Measurements from ENCODE around the gene RFX1.
A peak's percentile ranks its signal among the peaks of the same experiment; 100 is the strongest.
"Not testable (repeated sequence)": the region's sequence is repeated elsewhere in the genome, so short reads cannot be mapped to it uniquely, and the experiment has no call there.

RFX1 gene

DNA sequence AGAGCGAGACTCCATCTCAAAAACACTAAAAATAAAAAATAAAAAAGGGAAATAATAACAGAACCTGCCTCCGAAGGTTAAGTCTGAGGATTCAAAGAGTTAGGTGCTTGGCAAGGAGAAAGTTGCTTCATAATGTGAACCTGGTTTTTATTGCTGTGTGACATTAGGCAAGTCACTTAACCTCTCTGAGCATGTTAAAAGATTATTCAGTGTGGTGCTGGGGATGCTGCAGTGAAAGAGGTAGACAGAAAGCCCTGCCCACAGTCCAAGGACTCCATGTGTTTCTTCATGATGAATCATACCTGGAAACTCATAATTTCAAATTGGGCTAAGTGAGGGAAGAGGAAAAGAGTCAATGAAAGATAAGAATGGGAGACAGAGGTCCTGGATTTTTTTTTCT, 27.8 kb upstream of the RFX1 start:
- H3K4me3 Mint-ChIP-seq, result peak overlapping the region; percentile 1
- no peaks in the 10 kb centered on the region for H3K9me3 Mint-ChIP-seq
- H3K4me1 Mint-ChIP-seq, result peaks cover 38% of the 10 kb centered on the region
- peak overlapping the region; percentile 32 for H3K27ac Mint-ChIP-seq
- H3K36me3 Mint-ChIP-seq, result peaks cover 2% of the 10 kb centered on the region
- H3K27me3 Mint-ChIP-seq, result no peaks in the 10 kb centered on the region

DNA sequence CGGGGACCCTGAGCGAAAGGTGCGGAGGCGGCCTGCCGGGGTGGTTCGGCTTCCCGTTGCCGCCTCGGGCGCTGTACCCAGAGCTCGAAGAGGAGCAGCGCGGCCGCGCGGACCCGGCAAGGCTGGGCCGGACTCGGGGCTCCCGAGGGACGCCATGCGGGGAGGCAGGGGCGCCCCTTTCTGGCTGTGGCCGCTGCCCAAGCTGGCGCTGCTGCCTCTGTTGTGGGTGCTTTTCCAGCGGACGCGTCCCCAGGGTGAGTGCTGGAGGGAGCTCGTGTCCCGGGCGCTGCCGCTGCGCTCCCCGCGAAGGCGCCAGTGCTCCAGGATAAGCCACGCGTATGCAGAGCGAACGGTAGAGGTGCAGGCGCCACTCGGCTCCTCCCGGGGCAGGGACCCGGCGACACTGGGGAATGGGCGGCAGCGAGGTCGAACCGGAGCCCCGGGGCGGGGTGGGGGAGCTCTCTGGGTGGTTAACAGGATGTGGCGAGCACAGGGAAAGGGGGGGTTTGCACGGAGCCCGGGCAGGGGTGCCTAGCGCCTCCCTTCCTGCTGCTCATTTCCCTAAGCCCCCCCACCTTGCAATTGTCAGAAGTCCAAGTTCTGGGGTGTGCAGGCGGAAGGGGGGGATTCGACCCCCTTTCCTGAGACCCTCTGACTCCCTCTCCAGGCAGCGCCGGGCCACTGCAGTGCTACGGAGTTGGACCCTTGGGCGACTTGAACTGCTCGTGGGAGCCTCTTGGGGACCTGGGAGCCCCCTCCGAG, 25.8 kb upstream of the RFX1 start, which contains the start of gene IL27RA:
Gene IL27RA, plus strand, starts transcription at position 44 of the 762 bp plus-strand sequence. Its CDS starts 111 bp downstream, at position 155.
- Mint-ChIP-seq H3K27me3 (no peaks in the 10 kb centered on the region), H3K4me3 (peak within 1 kb of the TSS; percentile 93), H3K27ac (peak within 1 kb of the TSS; percentile 92), H3K9me3 (no peaks in the 10 kb centered on the region), H3K36me3 (peaks cover 2% of the 10 kb centered on the region), H3K4me1 (peaks cover 35% of the 10 kb centered on the region)

DNA sequence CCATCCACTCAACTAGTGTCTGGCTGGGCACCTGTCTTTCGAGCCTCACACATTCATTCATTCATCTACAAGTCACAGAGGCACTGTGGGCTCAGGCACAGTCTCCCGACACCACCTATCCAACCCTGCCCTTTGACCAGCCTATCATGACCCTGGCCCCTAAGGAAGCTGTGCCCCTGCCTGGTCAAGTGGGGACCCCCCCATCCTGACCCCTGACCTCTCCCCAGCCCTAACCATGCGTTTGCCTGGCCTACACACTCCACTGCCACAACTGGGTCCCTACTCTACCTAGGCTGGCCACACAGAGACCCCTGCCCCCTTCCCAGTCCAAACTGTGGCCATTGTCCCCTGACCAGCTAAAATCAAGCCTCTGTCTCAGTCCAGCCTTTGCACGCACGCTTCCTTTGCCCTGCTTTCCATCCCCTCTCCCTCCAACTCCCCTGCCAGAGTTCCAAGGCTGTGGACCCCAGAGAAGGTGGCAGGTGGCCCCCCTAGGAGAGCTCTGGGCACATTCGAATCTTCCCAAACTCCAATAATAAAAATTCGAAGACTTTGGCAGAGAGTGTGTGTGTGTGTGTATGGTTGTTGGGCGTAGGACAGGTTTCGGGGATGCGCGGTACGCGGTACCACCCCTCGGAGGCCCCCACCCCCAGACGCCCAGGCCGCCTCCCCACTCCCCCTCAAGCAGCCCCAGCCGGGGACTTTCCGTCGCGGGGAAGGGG, 25.0 kb upstream of the RFX1 start:
- peak overlapping the region; percentile 93 for H3K4me3 Mint-ChIP-seq
- no peaks in the 10 kb centered on the region for H3K9me3 Mint-ChIP-seq
- H3K36me3 Mint-ChIP-seq, result peaks cover 1% of the 10 kb centered on the region
- no peaks in the 10 kb centered on the region for H3K27me3 Mint-ChIP-seq
- H3K27ac Mint-ChIP-seq, result peak overlapping the region; percentile 61
- peaks cover 33% of the 10 kb centered on the region for H3K4me1 Mint-ChIP-seq

DNA sequence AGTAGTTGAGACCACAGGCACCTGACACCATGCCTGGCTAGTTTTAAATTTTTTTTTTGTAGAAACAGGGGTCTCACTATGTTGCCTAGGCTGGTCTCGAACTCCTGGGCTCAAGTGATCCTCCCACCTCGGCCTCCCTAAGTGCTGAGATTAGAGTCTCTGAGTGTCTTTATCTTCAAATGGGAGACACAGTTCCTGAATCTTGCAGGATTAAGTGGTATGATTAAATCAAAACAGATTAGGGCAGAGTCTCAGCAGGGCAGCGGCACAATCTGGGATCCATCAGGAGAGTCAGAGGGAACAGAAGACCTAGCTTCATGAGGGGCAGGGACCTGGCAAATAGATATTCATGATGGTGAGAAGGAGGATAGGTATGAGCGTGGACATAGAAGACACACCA, 22.8 kb upstream of the RFX1 start:
- Mint-ChIP-seq H3K27me3 (no peaks in the 10 kb centered on the region), H3K27ac (no peak overlapping the region), H3K9me3 (no peaks in the 10 kb centered on the region), H3K4me1 (peaks cover 29% of the 10 kb centered on the region), H3K4me3 (no peak overlapping the region), H3K36me3 (no peaks in the 10 kb centered on the region)

DNA sequence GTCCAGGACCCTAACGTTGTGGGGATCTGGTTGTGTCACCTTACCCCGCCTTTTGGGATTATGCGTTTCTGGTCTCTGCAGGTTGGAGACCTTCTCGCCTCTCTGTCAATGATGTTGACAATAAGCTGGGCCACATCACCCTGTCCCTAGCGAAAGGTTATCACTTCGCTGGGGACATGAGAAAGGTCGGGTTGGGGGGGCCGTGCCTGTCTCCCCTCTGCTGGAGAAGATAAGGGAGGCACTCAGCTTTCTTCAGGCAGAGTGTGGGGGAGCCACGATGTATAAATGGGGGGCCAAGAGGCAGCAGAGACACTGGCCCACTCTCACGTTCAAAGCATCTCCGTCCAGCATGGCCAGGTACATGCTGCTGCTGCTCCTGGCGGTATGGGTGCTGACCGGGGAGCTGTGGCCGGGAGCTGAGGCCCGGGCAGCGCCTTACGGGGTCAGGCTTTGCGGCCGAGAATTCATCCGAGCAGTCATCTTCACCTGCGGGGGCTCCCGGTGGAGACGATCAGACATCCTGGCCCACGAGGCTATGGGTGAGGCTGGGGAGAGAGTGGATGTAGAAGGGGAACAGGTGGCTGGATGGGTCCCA, 21.8 kb upstream of the RFX1 start, which contains the start of gene RLN3:
Gene RLN3, plus strand, starts transcription at position 293 of the 595 bp plus-strand sequence. Its CDS starts 57 bp downstream, at position 350.
- Mint-ChIP-seq H3K4me1 (peaks cover 36% of the 10 kb centered on the region), H3K27me3 (no peaks in the 10 kb centered on the region), H3K4me3 (no peak within 1 kb of the TSS), H3K36me3 (no peaks in the 10 kb centered on the region), H3K27ac (no peak within 1 kb of the TSS), H3K9me3 (no peaks in the 10 kb centered on the region)

DNA sequence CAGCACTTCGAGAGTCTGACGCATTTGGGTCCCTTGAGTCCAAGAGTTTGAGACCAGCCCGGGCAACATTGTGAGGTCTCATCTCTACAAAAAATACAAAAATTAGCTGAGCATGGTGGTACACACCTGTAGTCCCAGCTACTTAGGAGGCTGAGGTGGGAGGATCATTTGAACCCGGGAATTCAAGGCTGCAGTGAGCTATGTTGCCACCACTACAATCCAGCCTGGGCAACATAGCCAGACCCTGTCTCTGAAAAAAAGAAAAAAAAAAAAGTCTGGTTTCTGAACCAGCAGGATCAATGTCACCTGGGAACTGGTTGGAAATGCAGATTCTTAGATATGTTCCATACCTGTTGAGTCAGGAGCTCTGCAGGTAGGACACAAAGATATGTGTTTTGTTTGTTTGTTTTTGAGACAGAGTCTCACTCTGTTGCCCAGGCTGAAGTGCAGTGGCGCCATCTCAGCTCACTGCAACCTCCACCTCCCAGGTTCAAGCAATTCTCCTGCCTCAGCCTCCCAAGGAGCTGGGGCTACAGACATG, 20.6 kb upstream of the RFX1 start:
- H3K9me3 Mint-ChIP-seq, H3K27ac Mint-ChIP-seq, H3K36me3 Mint-ChIP-seq, H3K4me3 Mint-ChIP-seq, H3K27me3 Mint-ChIP-seq: not testable (repeated sequence)
- peaks cover 29% of the 10 kb centered on the region for H3K4me1 Mint-ChIP-seq

DNA sequence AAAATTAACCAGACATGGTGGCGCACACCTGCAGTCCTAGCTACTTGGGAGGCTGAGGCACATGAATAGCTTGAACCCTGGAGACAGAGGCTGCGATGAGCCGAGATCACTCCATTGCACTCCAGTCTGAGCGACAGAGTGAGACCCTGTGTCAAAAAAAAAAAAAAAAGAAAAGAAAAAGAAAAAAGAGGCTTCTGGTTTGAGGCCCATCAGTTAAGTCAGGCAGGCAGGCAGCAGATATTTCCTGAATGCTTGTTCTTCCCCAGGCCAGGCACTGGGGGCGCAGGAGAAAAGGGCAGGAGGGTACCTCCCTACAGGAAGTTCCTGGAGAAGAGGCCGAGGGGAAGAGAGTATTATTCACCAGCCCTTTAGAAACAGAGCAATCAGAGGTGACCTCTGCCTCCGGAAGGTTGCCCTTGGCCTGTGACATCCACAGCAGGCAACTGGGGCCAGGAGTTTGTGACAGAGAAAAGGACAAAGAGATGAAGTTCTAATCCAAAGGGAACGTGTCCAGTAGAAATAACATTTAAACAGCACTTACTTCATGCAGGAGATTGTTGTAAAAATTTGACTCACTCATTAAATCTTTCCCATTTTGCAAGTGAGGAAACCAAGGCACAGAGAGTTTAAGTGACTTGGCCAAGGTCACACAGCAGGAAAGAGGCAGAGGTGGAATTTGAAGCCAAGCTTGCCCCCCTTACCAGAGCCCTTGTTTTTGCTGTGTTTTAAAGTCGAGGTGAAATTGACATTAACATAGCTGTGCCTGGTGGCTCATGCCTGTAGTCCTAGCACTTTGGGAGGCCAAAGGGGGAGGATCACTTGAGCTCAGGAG, 17.5 kb upstream of the RFX1 start:
- Mint-ChIP-seq H3K4me1 (peaks cover 13% of the 10 kb centered on the region), H3K27ac (no peak overlapping the region), H3K27me3 (no peaks in the 10 kb centered on the region), H3K9me3 (no peaks in the 10 kb centered on the region), H3K4me3 (no peak overlapping the region), H3K36me3 (no peaks in the 10 kb centered on the region)

DNA sequence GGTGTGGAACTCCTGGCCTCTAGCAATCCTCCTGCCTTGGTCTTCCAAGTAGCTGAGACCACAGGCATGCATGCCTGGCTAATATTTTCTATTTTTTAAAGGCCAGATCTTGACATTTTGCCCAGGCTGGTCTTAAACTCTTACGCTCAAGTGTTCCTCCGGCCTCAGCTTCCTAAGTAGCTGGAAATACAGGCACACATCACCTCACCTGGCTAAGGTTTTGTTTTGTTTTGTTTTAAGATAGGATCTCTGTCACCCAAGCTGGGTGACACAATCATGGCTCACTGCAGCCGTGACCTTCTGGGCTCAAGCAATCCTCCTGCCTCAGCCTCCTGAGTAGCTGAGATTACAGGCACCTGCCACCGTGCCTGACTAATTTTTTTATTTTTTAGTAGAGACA, 16.3 kb upstream of the RFX1 start:
- H3K4me3 Mint-ChIP-seq, result no peak overlapping the region
- peaks cover 13% of the 10 kb centered on the region for H3K4me1 Mint-ChIP-seq

DNA sequence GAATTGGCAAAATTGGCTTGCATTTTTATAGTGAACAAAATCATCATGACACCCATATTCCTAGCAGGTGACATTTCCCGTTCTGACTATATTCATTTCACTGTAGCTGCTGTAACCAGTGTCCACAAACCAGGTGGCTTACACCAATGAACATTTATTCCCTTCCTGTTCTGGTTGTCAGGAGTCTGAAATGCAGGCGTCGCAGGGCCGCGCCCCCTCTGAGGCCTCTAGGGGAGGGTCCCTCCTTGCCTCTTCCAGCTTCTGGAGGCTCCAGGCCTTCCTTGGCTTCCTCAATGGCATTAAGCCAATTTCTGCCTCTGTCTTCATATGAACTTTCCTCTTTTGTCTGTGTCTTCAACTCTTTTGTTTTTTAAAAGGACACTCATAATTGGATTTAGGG, 15.4 kb upstream of the RFX1 start:
- Mint-ChIP-seq H3K36me3 (no peaks in the 10 kb centered on the region), H3K27me3 (no peaks in the 10 kb centered on the region), H3K27ac (no peak overlapping the region), H3K9me3 (no peaks in the 10 kb centered on the region), H3K4me1 (peaks cover 13% of the 10 kb centered on the region), H3K4me3 (no peak overlapping the region)

More for the DNA sequence above, 16.3 kb upstream of the RFX1 start:
- no peaks in the 10 kb centered on the region for H3K27me3 Mint-ChIP-seq
- H3K9me3 Mint-ChIP-seq, result no peaks in the 10 kb centered on the region
- no peaks in the 10 kb centered on the region for H3K36me3 Mint-ChIP-seq
- no peak overlapping the region for H3K27ac Mint-ChIP-seq

DNA sequence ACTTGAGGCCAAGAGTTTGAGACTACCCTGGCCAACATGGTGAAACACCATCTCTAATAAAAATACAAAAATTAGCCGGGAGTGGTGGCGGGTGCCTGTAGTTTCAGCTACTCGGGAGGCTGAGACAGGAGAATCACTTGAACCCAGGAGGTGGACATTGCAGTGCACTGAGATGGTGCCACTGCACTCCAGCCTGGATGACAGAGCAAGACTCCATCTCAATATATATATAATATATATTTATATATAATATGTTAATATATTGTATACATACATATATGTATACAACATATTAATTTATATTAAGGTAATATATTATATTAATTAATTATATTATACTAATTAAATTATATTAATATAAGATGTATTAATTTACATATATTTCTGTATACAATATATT, 13.6 kb upstream of the RFX1 start:
- not testable (repeated sequence) for H3K27ac Mint-ChIP-seq, H3K4me1 Mint-ChIP-seq, H3K27me3 Mint-ChIP-seq, H3K4me3 Mint-ChIP-seq, H3K9me3 Mint-ChIP-seq, H3K36me3 Mint-ChIP-seq

DNA sequence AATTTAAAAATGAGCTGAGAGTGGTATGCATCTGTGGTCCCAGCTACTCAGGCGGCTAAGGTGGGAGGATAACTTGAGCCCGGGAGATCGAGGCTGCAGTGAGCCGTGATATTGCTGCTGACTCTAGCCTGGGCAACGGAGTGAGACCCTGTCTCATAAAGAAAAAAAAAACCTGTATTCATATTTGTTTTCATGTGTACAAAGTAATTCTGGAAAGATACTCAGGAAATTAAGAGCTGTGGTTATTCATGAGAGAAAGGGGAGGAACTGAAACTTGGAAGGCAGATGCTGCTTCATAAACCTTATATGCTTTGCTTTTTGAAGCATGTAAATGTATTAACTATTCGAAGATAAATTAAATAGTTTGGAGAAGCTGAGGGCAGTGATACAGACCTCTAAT, 13.0 kb upstream of the RFX1 start:
- no peak overlapping the region for H3K27ac Mint-ChIP-seq

DNA sequence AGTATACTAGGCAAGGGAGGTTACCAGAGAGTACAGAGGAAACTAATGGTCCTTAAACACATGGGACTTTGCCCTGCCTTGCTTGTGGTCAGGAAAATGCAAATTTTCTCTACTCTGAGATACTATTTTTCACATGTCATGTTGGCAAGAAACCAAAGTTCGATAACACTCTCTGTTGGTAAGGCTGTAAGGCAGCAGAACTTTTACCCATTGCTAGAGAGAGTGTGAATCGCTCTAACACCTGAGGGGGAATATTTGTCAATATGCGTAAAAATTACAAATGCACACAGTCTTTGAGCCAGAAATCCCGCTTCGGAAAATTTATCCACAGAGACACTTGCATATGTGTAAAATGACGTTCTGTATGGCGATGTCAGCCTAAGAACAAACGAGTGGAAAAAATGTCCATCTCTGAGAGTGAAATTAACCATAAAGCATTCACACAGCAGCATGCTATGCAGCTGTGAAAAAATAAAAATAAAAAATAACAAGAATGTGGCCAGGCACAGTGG, 9.5 kb upstream of the RFX1 start:
- Mint-ChIP-seq H3K4me3 (no peak overlapping the region), H3K27me3 (no peaks in the 10 kb centered on the region), H3K9me3 (no peaks in the 10 kb centered on the region), H3K27ac (peak overlapping the region; percentile 23), H3K4me1 (no peaks in the 10 kb centered on the region), H3K36me3 (no peaks in the 10 kb centered on the region)

More for the DNA sequence above, 13.0 kb upstream of the RFX1 start:
- Mint-ChIP-seq H3K4me1 (peaks cover 9% of the 10 kb centered on the region), H3K4me3 (no peak overlapping the region), H3K27me3 (no peaks in the 10 kb centered on the region), H3K36me3 (no peaks in the 10 kb centered on the region), H3K9me3 (no peaks in the 10 kb centered on the region)

DNA sequence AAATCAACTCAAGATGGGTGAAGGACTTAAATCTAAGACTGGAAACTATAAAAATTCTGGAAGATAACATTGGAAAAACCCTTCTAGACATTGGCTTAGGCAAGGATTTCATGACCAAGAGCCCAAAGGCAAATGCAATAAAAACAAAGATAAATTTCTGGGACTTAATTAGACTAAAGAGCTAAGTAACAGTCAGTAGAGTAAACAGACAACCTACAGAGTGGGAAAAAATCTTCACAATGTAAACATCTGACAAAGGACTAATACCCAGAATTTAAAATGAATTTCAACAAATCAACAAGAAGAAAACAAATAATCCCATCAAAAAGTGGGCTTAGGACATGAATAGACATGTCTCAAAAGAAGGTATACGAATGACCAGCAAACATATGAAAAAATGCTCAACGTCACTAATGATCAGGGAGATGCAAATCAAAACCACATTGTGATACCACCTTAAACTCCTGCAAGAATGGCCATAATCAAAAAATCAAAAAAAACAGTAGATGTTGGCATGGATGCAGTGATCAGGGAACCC, 6.3 kb upstream of the RFX1 start:
- Mint-ChIP-seq H3K4me1 (peaks cover 4% of the 10 kb centered on the region), H3K27ac (no peak overlapping the region), H3K36me3 (no peaks in the 10 kb centered on the region), H3K4me3 (no peak overlapping the region), H3K9me3 (no peaks in the 10 kb centered on the region), H3K27me3 (no peaks in the 10 kb centered on the region)

DNA sequence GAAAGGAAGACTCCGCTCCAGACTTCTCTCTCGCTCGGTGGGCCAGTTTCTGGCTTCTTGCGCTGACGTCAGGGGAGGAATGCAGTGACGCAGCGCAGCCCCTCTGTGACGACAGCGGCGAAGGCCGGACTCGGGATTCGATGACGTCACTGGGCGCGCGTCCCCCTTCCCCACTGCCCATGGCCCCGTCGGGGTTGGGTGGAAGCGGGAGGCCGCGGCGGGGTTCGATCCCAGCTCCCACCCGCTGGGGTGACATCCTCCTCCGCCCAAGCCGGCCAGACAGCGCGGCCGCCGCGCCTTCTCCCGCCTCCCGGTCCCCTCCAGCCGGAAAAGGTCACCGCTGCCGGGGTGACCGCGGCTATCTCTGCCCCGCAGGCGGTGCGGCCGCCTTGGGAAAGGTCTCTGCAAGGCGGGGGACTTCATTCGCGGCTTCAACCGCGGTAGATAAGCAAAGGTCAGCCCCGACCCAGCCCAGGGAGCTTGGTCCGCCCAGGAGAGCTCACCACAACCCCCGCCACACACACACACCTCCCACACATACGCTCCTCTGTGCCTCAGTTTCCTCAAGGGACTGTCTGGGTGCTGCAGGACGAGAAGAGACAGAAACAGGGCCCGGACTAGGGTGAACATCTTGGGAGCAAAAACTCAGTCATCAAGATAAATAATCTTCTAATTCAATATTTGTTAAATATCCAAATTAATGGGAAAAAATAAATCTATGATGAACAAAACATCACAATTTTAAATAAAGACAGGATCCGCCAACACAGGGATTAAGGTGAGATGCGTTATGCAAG, 844 bp upstream of the RFX1 start:
- Mint-ChIP-seq H3K9me3 (no peaks in the 10 kb centered on the region), H3K27ac (peak overlapping the region; percentile 97), H3K27me3 (no peaks in the 10 kb centered on the region), H3K4me1 (peaks cover 33% of the 10 kb centered on the region), H3K4me3 (peak overlapping the region; percentile 93), H3K36me3 (no peaks in the 10 kb centered on the region)
